PFSK-1 (cell line): Measurements from ENCODE around the gene POMGNT2.

ENCODE experiments used
- FOXP2 ChIP-seq: optimal IDR thresholded peaks from 2 replicates; pipeline ENCODE3; 2011; ENCODE audit warnings: borderline replicate concordance, control low read depth, inconsistent platforms; ENCODE audit not compliant: insufficient read depth; ENCODE audit errors: extremely low read length, extremely low read depth
- POLR2AphosphoS5 ChIP-seq: IDR thresholded peaks from 2 replicates; pipeline ENCODE4 v1.6.1; 2012; ENCODE audit warnings: low read depth, mild to moderate bottlenecking, control low read depth, low read length, moderate library complexity
- SIN3A ChIP-seq: IDR thresholded peaks from 2 replicates; pipeline ENCODE4 v1.6.1; 2012; ENCODE audit warnings: mild to moderate bottlenecking, low read length, moderate library complexity, borderline replicate concordance; ENCODE audit not compliant: insufficient read depth
- TAF1 ChIP-seq: IDR thresholded peaks from 2 replicates; pipeline ENCODE4 v1.6.1; 2012; ENCODE audit warnings: low read length, control low read depth, borderline replicate concordance; ENCODE audit not compliant: insufficient read depth
- TF ChIP-seq, protein P1 (sequence below), 2 experiments: IDR thresholded peaks; 2 replicates each; pipeline versions ENCODE4 v1.6.1 to v1.8.0; 2011 to 2012; ENCODE audit warnings: low read depth in 2 of 2, low read length in 2 of 2, control low read depth in 1 of 2, inconsistent platforms in 1 of 2, mild to moderate bottlenecking in 1 of 2, moderate library complexity in 1 of 2; ENCODE audit not compliant: insufficient read depth in 1 of 2

Gene POMGNT2

DNA sequence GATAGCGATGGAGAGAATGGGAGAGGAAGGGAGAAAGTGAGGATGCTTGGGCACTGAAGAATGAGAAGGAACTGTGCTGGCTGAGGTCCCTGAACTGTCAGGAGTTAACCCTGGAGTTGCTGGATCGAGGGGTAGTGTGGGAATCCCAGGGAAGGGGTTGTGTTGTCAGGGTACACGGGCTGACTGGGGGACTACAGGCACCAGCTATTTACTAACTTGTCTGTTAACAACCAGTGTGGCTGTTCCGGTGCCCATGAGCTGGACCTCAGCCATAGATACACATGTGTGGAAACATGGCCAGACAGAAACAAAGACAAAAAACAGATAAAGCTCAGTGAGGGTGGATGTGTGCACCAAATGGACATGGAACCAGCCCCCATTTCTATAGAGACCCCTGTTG is 71.7 kb downstream of the POMGNT2 start:
- no peak for TF ChIP-seq FOXP2
- no peak for TF ChIP-seq SIN3A
- TF ChIP-seq, protein P1, sequence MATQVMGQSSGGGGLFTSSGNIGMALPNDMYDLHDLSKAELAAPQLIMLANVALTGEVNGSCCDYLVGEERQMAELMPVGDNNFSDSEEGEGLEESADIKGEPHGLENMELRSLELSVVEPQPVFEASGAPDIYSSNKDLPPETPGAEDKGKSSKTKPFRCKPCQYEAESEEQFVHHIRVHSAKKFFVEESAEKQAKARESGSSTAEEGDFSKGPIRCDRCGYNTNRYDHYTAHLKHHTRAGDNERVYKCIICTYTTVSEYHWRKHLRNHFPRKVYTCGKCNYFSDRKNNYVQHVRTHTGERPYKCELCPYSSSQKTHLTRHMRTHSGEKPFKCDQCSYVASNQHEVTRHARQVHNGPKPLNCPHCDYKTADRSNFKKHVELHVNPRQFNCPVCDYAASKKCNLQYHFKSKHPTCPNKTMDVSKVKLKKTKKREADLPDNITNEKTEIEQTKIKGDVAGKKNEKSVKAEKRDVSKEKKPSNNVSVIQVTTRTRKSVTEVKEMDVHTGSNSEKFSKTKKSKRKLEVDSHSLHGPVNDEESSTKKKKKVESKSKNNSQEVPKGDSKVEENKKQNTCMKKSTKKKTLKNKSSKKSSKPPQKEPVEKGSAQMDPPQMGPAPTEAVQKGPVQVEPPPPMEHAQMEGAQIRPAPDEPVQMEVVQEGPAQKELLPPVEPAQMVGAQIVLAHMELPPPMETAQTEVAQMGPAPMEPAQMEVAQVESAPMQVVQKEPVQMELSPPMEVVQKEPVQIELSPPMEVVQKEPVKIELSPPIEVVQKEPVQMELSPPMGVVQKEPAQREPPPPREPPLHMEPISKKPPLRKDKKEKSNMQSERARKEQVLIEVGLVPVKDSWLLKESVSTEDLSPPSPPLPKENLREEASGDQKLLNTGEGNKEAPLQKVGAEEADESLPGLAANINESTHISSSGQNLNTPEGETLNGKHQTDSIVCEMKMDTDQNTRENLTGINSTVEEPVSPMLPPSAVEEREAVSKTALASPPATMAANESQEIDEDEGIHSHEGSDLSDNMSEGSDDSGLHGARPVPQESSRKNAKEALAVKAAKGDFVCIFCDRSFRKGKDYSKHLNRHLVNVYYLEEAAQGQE (IDR thresholded peaks at IDR 0.05; ENCODE audit: insufficient read depth in 1 of 2, low read depth in 2 of 2, low read length in 2 of 2): no peak
- TF ChIP-seq TAF1: no peak
- TF ChIP-seq POLR2AphosphoS5: no peak

DNA sequence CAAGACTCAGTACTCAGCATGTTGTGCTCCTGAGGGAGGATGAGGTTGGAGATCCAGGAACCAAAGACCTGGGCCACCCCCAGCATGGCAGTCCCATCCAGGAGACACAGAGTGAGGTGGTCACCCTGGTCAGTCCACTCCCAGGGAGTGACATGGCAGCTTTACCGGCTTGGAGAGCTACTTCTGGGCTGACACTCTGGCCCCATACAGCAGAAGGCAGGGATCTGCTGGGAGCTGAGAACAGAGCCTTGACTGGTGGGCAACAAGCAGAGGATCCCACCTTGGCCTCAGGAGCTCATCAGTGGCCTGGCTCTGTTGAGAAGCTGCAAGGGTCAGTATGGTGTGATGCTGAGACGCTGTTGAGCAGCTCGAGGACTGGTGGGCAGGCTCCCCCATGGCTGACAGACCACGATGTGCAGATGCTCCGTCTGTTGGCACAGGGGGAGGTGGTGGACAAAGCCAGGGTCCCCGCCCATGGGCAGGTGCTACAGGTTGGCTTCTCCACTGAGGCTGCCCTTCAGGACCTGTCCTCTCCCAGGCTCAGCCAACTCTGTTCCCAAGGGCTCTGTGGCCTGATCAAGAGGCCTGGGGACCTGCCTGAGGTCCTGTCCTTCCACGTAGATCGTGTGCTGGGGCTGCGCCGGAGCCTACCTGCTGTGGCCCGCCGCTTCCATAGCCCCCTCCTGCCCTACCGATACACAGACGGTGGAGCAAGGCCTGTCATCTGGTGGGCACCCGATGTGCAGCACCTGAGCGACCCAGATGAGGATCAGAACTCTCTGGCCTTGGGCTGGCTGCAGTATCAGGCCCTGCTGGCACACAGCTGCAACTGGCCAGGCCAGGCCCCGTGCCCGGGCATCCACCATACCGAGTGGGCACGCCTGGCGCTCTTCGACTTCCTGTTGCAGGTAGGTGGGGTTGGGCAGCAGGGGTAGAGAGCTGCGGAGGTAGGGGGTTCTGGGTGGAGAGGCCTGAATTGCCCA is 72.9 kb downstream of the POMGNT2 start:
- TF ChIP-seq FOXP2 (no peak), POLR2AphosphoS5 (no peak), TAF1 (no peak), SIN3A (no peak)
- TF ChIP-seq, protein P1 (IDR thresholded peaks at IDR 0.05; ENCODE audit: insufficient read depth in 1 of 2, low read depth in 2 of 2, low read length in 2 of 2): no peak

DNA sequence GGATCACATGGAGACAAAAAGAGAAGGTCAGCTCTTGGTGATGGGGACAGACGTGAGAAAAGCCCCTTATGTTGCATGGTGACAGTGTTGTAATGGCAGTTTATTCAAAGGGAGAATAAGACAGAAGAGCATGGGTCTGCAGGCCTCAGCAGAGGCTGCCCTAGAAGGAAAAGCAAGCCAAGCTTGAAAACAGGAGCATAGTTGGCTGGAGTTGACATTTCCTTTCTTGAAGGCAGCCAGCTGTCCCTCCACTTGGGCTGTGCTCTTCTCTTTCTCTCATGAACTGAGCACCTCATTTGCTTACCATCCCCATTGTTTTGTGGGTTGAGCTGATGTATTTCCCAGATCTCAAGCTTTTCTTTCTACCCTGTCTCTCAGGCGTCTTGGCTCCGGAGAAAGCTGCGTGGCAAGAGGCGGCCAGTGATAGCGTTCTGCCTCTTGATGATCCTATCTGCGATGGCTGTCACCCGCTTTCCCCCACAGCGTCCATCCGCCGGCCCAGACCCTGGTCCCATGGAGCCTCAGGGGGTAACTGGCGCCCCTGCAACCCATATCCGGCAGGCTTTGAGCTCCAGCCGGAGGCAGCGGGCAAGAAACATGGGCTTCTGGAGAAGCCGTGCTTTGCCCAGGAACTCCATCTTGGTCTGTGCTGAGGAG is 73.9 kb downstream of the POMGNT2 start:
- no peak for TF ChIP-seq FOXP2
- no peak for TF ChIP-seq TAF1
- no peak for TF ChIP-seq POLR2AphosphoS5
- no peak for TF ChIP-seq SIN3A
- TF ChIP-seq, protein P1 (IDR thresholded peaks at IDR 0.05; ENCODE audit: insufficient read depth in 1 of 2, low read depth in 2 of 2, low read length in 2 of 2): no peak

DNA sequence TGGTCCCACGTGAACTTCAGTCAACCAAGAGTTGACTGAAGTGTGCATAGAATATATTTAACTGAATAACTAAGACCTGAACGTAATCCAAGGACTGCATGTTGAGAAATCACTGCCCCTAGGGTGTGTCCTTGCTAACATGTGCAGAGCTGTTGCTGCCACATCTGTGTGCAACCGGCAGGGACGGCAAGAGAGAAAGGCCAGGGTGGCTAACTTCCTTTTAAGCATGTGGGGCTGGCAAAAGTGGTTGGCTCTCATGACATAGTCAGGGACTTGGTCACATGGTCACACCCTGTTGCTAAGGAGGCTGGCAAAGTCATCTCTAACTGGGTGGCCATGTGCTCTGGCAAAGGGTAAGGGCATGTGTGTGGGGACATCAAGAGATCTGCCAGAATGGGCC is 74.4 kb downstream of the POMGNT2 start:
- TF ChIP-seq, protein P1 (IDR thresholded peaks at IDR 0.05; ENCODE audit: insufficient read depth in 1 of 2, low read depth in 2 of 2, low read length in 2 of 2): no peak
- TF ChIP-seq TAF1 (no peak), POLR2AphosphoS5 (no peak), FOXP2 (no peak), SIN3A (no peak)
